Inflammatory macrophage treated with lipopolysaccharide for 4 hours (primary cell): Measurements from ENCODE around the gene EFCAB9.
"Not testable (repeated sequence)": the region's sequence is repeated elsewhere in the genome, so short reads cannot be mapped to it uniquely, and the experiment has no call there.

Source experiments
- DNase-seq: peaks from one replicate; pipeline ENCODE4 v3.0.0-alpha.2; 2020

The EFCAB9 gene

DNA sequence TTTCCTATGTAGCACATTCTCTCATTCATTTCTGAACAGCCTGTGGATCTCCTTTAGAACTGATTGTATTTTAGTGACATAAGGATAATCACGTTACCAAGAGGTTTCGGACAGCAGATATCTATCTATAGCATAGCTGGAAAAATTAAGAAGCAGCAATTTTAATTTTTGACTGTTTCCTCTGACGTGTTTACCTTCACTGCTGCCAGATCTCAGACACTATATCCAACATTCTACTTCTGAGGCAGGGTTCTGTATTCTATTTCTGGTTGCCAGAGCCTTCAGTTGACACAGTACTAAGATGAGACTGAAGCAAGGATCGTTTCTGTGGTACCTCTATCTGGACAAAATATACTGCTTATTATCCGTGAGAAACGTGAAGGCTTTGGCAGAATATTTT, at the start of gene EFCAB9:
Gene EFCAB9, plus strand, starts transcription at position 301 of the 400 bp plus-strand sequence. Its CDS starts 1 bp downstream, at position 302.
- no peak for DNase-seq

DNA sequence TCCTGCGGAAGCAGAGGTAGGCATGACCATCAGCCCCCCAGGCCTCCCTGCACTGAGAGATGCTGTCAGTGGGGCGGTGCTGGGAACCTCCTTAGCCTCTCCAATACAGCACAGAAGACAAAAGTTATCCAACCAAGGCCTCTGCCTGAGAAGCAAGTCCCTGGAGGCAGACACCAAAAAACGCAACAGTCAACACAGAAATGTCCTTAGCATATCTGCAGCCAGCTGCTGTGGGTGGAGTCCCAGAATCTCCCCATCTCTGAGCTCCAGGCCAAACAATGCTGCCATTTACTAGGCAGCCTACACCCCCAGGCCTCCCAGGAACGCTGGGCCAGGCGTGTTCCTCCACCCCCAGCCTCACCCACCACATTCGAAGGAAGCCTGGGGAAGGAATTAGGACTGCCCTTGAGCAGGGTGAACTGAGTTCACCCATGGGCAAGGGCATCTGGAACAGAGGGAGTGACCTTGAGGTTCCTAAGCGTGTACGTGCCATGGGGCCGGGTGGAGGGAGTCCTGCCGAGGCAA, 49.6 kb upstream of the EFCAB9 start:
- DNase-seq, result no peak

DNA sequence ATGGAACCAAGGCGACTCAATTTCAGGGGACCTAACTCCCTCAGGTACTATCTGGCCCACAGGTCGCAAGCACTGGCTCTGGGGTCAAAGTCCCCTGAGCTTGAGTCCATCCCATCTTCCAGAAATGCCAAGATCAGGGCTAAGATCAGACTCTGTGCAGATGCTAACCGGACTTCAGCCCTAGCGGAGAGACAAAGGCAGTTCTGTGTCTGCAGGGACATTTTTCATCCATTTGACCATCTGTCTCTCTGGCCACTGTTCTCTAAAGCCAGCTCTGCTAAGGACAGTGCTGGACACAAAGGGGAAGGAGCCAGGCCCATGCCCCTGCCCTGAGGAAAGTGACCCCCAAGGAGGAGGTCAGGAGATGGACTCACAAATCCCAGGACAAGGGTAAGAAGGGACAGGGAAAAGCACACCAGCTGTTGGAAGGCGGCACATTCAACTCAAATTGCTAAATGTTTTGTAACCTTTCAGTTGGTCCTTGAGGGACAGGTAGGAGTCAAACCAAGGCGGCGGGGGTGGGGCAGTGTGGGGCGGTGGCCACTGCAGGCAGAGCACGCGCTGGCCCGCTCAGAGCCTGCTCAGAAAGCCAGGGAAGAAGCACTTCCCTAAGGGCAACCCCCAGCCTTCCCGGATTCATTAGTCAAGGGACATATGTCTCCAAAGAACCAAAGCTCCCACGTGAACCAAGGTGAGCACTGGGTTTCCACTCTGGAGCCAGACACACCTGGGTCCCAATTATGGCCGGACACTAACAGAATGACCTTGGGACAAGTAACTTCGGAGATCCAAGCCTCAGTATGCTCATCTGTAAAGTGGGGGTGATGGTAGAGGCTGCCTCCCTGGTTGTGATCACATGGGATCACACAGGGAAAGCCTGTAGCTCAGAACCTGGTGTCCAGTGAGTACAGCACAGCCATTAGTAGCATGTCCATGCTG, 48.8 kb upstream of the EFCAB9 start:
- no peak for DNase-seq

DNA sequence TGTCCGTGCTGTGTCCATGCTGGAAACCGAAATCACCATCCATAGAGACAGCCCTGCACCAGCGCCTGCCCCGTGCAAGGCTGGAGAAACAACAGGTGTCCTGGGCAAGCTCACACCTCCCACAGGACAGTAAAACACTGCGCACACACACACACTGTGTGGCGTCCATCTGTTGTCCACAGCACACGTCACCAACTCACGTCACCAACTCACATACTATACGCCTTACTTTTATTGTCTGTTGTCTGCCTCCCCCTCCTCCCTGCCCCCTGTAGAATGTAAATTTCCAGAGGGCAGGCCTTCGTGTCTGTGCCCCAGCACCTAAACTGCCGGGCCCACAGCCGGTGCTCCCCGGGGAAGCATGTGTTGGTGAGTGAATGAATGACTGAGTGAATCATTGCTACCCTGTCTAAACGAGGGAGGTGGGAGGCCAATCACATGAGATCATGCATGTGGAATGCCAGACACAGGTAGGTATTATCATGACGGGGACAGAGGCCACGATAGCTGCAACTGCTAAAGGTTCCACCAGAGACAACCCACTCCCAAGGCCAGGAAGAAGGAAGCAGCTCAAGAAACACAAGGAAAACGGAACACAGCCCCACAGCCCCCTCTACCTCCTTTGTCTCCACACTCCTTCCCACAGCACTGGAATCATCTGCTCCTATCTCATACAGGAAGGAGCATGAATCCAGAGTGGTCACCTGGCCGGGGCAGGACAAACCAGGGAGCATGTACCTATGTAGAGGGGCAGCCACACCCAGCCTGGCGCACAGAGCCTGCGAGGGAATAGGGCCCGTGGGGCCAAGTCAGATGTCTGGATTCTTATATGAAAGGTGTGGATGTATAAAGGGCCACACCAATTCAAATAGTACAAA, 47.9 kb upstream of the EFCAB9 start:
- DNase-seq, result no peak

DNA sequence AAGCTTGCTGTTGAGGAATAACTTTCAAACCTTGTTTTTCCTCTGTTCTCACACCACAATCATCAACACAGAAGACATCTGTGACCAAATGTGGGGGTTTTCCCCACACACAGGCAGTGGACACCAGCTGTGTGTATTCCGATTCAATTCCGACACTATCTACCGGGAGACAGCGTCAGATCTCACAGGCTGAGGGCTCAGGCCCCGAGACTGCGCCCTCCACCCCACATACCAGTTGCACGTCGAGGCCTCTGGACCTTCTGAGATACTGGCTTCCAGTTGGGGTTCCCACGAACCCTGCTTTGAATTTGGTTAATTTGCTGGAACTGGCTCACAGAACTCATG, 47.3 kb upstream of the EFCAB9 start:
- no peak for DNase-seq

DNA sequence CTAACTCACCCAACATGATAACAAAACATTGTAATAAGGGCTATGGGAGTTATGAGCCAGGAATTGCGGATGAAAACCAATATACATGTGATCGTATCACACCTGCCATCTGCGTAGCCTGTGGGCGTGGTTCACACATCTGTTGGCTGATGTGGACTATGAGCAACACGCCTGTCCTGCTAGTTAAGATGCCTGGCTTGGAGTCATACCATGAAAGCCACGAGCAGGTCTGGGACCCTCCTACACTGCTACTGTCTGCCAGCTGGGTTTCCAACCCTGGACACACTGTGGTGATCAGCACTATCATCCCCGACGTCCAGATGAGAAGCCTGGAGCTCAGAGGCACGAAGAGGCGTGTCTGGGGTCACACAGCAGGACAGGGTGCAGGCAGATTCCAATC, 46.1 kb upstream of the EFCAB9 start:
- DNase-seq, result no peak

DNA sequence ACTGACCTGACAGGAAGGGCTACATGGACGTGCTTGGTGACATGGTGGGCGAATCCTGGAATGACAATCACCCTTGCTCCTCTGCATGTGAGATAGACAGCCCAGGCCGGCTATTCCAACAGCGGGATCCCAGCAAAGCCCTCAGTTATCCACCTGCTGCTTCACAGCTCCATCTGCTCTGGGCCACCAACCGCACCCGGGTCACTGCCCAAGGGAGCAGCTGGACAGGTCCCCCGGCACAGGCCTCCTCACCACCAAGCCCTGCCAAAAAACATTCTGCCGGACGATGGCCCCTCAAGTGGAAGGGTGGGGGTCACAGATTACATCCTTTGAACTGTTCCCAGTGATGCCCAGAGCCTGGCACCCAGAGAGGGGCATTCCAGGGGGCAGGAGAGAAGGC, 45.6 kb upstream of the EFCAB9 start:
- DNase-seq, result no peak

DNA sequence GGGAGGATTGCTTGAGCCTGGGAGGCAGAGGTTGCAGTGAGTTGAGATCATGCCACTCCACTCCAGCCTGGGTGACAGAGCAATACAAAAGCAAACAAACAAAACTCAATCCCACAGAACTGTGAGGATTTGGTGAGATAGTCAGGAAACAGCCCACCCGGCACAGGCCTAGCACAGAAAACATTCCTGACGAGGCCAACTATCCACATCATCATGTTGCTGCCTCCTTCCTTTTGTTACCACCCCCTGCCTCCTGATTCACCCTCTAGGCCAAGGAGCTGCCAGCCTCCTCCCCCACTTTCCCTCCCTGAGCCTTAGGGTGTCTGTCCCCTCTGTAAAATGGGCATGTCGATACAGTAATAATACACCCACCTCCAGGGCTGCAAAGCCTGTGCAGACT, 44.9 kb upstream of the EFCAB9 start:
- DNase-seq, result no peak

DNA sequence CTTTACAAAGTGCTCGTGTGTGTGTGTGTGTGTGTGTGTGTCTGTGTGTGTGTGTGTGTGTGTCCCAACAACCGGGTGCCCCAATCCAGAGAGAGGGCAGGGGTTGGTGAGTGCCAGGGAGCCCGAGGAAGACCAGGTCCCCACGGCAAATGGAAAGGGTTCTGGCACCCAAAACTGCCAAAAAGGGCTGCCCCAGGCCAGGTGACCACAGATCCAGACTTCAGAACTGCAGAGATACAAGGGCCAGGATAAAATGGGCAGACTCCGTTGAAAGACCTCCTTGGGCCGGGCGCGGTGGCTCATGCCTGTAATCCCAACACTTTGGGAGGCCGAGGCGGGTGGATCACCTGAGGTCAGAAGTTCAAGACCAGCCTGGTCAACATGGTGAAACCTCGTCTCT, 44.5 kb upstream of the EFCAB9 start:
- not testable (repeated sequence) for DNase-seq

DNA sequence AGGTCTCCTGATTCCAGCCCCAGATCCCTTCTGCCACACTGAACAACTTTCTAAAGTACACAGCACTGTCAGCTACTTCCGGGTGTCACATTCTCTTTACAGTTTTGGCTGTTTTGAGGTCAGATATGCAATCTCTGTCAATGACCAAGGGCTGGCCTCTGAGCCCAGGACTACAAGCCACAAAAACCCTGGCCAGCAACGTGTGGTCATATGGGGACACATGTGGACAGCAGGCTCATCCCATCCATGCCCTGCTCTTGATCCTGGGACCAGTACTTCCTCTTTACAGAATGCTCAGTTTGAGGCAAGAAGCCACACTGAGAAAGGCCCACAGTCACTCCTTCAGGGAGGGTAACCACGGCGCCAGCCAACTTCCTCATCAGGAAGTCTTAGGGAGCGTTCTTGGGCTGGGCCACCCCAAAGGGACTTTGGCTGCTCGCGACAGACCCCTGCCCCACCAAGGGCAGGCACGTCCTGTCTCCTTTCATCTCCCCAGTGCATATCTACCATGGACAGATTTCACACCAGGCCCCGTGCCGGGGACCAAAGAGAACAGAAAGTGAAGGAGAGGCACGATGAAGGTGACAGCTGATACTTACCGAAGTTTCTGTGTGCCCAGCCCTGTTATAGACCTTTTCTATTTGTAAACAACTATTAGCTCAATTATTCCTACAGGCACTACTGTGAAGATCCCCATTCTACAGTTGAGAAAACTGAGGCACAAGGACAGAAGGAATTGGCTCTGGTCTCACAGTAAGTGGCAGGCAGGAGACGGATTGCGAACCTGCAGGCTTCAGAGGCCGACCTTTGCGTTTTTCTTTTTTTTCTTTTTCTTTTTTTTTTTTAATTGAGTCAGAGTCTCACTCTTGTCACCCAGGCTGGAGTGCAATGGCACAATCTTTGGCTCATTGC, 43.2 kb upstream of the EFCAB9 start:
- peak; percentile 96 for DNase-seq

DNA sequence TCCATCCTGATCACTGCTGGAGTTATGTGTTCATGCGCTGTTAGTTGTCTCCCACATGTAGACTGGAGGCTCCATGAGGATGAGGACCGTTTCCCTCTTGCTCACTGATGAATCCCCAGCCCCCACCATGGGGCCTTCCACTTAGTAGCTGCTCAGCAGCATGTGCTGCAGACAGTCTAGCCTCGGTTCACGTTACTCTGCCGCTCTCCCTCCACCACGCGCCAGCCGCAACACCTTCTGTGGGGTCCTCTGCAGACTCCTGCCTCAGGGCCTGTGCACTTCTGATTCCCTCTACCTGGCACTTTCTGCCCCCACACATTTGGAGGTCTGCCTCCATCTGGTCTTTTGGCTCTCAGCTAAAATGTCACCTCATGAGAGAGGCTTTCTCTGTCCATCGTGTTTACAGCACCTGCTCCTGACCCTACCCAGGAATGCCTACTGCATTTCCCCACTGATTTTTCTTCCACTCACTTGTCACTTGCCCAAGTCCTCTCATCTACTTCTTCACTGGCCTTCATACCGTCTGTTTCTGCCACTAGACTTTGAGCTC, 42.2 kb upstream of the EFCAB9 start:
- no peak for DNase-seq

DNA sequence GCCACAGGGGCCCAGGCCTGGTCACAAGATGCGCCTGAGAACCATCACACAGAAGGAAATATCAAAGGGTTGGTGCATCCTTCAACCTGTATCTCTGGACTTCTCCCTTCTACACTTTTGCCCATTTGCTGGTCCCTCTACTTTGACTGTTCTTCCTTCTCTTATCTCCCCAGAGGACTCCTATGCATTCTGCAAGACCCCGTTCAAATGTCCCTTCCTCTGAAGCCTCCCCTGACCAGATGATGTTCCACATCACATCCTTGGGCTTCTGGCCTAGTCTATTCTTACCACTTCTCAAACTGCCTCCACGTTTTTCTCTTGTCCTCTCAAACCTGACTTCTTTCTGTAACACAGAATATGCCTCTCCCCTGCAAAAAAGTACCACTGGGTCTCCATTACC, 40.3 kb upstream of the EFCAB9 start:
- no peak for DNase-seq

DNA sequence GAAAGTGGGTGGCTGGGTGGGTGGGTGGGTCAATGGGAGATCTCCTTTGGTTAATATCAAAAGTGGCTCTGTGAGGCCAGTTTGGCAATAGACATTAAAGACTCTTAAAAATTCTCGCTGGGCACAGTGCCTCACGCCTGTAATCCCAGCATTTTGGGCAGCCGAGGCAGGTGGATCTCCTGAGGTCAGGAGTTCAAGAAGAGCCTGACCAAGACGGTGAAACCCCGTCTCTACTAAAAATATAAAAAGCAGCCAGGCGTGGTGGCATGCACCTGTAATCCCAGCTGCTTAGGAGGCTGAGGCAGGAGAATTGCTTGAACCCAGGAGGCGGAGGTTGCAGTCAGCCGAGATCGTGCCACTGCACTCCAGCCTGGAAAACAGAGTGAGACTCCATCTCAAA, 38.9 kb upstream of the EFCAB9 start:
- not testable (repeated sequence) for DNase-seq

DNA sequence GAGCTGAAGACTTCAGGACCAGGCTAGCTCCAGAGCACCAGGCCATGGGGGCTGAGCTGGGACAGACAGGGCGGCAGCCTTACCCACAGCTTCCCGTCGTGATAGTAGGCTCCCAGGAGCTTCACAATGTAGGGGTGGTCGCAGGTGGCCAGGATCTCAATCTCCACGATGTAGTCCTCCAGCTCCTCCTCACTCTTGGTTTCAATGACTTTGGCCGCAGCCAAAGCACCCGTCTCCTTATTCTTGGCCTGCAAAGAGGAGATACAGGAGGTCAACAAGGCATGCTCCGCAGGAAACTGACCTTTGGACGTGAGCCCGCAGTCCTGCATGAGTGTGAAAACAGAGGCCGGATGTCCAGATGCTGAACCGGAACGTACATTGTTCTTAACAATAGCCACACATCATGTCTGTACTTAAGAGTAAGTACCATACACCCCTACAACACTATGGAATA, 37.4 kb upstream of the EFCAB9 start:
- no peak for DNase-seq

DNA sequence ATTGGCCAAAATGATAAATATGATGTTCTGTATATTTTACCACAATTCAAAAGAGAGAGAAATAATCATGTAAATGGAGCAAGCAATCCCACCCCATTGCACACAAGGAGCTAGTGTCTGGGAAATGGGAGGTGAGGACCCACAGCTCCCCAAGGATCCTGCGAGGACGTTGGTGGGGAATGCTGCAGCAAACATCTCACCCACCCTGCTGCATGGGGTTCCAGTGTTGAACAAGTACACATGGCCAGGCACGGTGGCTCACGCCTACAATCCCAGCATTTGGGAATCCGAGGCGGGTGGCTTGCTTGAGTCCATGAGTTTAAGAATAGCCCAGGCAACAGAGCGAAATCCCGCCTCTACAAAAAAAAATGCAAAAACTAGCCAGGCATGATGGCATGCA, 35.0 kb upstream of the EFCAB9 start:
- no peak for DNase-seq

DNA sequence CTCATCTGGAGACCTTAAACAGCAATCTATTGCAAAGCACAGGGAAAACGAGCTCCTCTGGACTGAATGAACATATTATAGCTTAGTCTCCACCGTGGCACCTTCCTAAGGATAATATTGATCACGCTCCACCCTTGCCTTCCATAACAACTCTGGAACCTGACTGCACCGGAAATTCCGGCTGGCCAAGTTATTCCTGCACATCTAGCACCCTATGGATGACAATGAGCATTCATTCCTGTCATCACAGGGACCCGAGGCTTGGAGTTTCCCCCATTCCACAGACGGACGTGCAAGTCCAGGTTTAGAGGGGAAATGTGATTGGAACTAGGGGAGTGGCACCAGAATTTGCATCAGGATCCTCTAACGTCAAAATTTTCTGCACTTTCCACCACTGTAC, 33.5 kb upstream of the EFCAB9 start:
- no peak for DNase-seq

DNA sequence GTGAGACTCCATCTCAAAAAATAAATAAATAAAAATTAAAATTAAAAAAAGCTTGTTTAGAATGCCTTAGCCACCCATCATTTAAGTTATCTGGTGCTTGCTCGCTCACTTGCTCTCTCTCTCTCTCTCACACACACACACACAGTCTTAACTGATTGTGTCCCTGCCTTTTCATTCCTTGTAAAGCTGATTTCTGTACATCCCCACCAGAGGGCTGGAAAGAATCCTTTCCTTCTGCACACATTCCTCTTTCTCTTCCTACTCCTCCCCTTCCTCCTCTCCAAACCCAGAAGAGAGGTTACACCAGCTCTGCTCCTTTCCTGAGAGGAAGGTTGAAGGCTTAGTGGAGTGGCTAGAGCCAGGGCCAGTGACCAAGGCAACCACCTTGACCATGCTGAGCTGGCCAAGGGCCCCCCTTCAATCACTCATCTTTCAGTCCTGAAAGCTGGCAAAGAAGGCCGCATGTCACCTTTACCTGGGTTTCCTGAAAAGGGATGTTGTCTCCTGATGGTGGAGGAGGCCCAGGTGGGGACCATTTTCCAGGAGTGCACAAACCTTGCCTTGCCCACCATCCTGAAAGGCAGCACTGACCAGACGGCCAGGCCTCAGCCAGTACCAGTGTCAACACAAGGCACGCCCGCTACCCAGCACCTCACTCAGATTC, 31.5 kb upstream of the EFCAB9 start:
- no peak for DNase-seq

DNA sequence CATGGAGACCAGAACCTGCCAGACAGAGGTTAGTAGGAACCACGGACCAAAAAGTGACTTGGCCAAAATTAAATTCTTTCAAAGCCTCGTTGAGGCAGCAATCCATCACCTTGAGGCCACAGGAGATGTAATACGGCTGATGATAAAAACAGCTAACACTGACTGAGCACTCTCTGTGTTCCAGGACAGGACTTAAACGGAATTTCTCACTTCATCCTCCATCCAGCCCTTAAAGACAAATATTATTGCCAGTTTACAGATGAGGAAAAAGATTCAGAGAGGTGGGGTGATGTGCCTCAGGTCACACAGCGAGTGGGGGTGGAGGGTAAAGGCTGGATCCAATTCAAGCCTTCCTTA, 31.0 kb upstream of the EFCAB9 start:
- no peak for DNase-seq

DNA sequence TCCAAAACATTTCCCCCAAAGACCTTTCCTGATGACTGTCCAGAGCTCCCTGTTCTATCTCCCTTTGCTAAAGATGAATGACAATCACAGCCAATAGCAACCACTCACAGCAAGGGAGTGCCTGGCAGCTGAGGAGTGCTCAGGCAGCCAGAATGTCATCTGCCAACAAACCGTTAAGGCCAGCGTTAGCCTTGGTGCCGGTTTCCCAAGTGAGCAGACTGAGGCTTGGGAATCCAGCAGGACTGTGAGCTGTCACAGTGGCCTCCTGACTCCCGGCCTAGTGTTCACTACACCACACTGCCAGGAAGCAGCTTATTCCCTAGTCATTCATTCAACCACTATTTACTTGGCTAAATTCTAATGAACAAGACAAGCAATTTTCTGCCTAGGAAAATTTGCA, 30.6 kb upstream of the EFCAB9 start:
- DNase-seq, result no peak

DNA sequence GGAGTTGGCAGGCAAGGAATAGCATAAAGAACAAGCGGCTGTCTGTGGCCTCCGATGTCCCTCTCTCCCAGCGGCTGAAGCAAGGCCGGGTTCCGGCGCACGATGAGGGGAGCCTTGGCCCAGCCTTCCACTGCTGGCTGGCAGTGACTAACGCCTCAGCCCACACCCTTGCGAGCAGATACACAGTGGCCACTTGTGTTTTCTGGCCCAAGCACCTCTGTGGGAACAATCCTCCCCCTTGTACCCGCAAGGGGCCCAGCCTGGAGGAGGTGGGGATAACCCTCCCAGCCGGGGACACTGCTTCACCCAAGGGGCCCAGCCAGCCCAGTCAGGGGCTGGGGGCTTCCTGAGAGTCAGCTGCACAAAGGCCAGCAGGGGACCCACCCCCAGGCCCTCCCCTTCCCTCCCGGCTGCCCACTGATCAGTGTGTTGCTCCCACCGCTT, 29.2 kb upstream of the EFCAB9 start:
- no peak for DNase-seq

DNA sequence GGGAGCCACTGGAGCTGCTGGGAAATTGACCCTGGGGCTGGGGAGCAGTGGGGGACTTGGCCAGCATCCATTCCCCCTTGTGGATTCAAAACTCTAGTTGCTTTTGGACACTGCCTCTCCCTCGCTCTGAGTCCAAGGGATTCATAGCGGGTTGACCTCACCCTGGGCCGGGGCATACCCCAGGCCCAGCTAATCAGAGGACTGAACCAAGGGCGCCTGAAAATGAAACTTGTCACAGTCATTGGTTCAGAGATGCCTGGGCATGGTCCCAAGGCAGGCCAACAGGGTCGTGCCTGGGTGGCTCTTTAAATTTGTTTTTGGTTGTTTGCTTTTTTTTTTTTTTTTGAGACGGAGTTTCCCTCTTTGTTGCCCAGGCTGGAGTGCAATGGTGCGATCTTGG, 28.5 kb upstream of the EFCAB9 start:
- DNase-seq, result no peak
